Measurements from ENCODE around the gene CAVIN3. TPM values are rescaled to one million over a fixed set of nuclear protein-coding genes. Genes with fewer than 3 reads are reported as not detected.

The CAVIN3 gene
- total and polyA plus RNA-seq, 9 donors = 28.3 to 43.5 (median 36.6) TPM

GRCh38 chr11:6315811-6316425 lies 4.4 kb downstream of the CAVIN3 start:
- Histone ChIP-seq H3K36me3 (ENCODE audit: control insufficient read depth, insufficient read depth, low read length) (peaks cover 4% of the 10 kb centered on the region), H3K9me3 (replicated peaks; ENCODE audit: control insufficient read depth, low read depth, low read length) (no peaks in the 10 kb centered on the region), H3K4me3 (ENCODE audit: low read length) (no peak overlapping the region), H3K4me1 (ENCODE audit: control insufficient read depth, insufficient read depth, low read length) (peaks cover 26% of the 10 kb centered on the region), H3K27ac (ENCODE audit: low read length) (no peak overlapping the region), H3K27me3 (ENCODE audit: control insufficient read depth, insufficient read depth, low read length) (no peaks in the 10 kb centered on the region)
- DNase-seq = peak; percentile 72
- no CpG with 5 or more reads among the region's 10 CpGs for WGBS (ENCODE audit: insufficient coverage)

DNA sequence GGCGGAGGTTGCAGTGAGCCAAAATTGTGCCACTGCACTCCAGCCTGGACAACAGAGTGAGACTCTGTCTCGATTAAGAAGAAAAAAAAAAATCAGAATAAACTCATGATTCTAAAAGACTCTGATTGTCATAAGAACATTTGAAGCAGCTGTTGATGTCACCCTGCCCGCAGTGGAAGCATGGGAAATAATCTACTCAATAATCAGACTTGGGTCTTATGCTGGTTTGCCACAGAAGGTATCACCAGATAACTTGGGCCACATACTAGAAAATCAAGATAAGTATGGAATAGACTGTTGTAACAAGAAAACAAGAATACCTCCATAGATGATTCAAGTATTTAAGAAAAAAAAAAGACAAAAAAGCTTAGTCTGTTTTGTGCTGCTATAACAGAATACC lies 8.2 kb downstream of the CAVIN3 start:
- H3K27me3 ChIP-seq (ENCODE audit: control insufficient read depth, insufficient read depth, low read length) = no peaks in the 10 kb centered on the region
- no CpG with 5 or more reads among the region's 3 CpGs for WGBS (ENCODE audit: insufficient coverage)
- no peak overlapping the region for H3K27ac ChIP-seq (ENCODE audit: low read length)
- no peaks in the 10 kb centered on the region for H3K36me3 ChIP-seq (ENCODE audit: control insufficient read depth, insufficient read depth, low read length)
- no peak overlapping the region for H3K4me3 ChIP-seq (ENCODE audit: low read length)
- no peaks in the 10 kb centered on the region for H3K9me3 ChIP-seq (replicated peaks; ENCODE audit: control insufficient read depth, low read depth, low read length)
- H3K4me1 ChIP-seq (ENCODE audit: control insufficient read depth, insufficient read depth, low read length) = peaks cover 4% of the 10 kb centered on the region
- DNase-seq = no peak

DNA sequence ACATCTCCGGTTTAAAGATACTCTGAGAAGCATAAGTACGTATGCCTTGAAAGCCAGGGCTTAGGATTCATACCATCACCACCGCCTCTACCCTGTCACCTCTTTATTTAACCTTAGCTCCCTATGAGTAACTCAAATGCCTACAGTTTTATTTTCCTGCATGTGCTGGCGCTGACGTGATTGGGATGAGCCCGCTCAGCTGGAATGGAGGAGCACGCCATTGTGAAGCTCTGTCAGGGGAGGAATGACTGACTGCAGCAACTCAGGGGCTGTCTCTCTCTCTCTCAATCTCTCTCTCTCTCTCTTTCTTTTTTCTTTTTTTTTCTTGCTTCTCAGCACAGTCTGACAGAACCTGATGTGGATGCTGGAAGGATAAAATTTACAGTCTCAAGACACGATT lies 12.4 kb downstream of the CAVIN3 start:
- Histone ChIP-seq H3K9me3 (replicated peaks; ENCODE audit: control insufficient read depth, low read depth, low read length) (no peaks in the 10 kb centered on the region), H3K4me1 (ENCODE audit: control insufficient read depth, insufficient read depth, low read length) (no peaks in the 10 kb centered on the region), H3K36me3 (ENCODE audit: control insufficient read depth, insufficient read depth, low read length) (no peaks in the 10 kb centered on the region), H3K4me3 (ENCODE audit: low read length) (no peak overlapping the region), H3K27me3 (ENCODE audit: control insufficient read depth, insufficient read depth, low read length) (no peaks in the 10 kb centered on the region), H3K27ac (ENCODE audit: low read length) (no peak overlapping the region)
- no peak for DNase-seq
- 100% methylated on average over 1 of the region's 8 CpGs for whole genome bisulfite sequencing (ENCODE audit: insufficient coverage)

DNA sequence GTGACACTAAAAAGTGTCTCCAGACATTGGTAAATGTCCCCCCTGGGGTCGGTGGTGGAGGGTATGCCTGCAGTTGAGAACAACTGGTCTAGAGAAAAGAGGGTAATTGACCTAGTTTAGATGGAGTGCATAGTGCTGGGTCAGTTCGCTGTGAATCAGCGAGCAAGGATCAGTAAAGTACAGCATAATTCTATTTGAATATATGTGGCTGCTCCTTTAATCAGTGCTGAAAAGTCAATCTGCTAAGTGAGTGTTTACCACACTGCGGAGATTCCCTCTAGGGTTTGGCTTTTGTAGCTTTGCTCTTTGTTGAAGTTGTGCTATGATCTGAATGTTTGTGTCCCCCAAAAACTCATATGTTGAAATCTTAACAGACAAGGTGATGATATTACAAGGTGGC lies 15.0 kb downstream of the CAVIN3 start:
- 52% methylated on average over 3 of the region's 4 CpGs for WGBS (ENCODE audit: insufficient coverage)
- Histone ChIP-seq H3K9me3 (replicated peaks; ENCODE audit: control insufficient read depth, low read depth, low read length) (no peaks in the 10 kb centered on the region), H3K27me3 (ENCODE audit: control insufficient read depth, insufficient read depth, low read length) (no peaks in the 10 kb centered on the region), H3K4me3 (ENCODE audit: low read length) (no peak overlapping the region), H3K36me3 (ENCODE audit: control insufficient read depth, insufficient read depth, low read length) (no peaks in the 10 kb centered on the region), H3K4me1 (ENCODE audit: control insufficient read depth, insufficient read depth, low read length) (peaks cover 4% of the 10 kb centered on the region), H3K27ac (ENCODE audit: low read length) (no peak overlapping the region)
- DNase-seq = no peak

DNA sequence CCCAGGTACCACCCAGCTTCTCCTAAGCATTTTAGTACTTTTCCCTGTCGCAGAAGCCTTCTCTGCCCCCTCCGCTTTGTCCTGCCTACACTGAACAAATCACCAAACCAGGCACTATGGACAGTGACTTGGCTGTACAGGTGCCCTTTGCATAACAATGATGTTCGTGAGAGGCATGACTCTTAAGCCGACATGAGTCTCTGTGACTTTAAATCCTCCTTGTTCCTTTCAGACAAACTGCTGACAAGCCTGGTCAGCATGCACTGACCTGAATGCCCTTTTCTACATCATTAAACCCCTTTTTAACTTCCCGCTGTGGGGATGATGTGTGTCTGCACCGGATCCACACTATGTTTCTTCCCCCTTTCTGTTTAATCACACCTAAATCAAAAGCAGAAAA lies 16.6 kb downstream of the CAVIN3 start:
- no peaks in the 10 kb centered on the region for H3K27me3 ChIP-seq (ENCODE audit: control insufficient read depth, insufficient read depth, low read length)
- WGBS (ENCODE audit: insufficient coverage) = 52% methylated on average over 4 of the region's 6 CpGs
- no peak for DNase-seq
- no peaks in the 10 kb centered on the region for H3K9me3 ChIP-seq (replicated peaks; ENCODE audit: control insufficient read depth, low read depth, low read length)
- H3K4me3 ChIP-seq (ENCODE audit: low read length) = no peak overlapping the region
- no peak overlapping the region for H3K27ac ChIP-seq (ENCODE audit: low read length)
- H3K36me3 ChIP-seq (ENCODE audit: control insufficient read depth, insufficient read depth, low read length) = no peaks in the 10 kb centered on the region
- peaks cover 4% of the 10 kb centered on the region for H3K4me1 ChIP-seq (ENCODE audit: control insufficient read depth, insufficient read depth, low read length)

- no peaks in the 10 kb centered on the region for H3K9me3 ChIP-seq (replicated peaks; ENCODE audit: control insufficient read depth, low read depth, low read length)
- WGBS (ENCODE audit: insufficient coverage) = no CpG with 5 or more reads among the region's 2 CpGs
- DNase-seq = no peak
- H3K4me1 ChIP-seq (ENCODE audit: control insufficient read depth, insufficient read depth, low read length) = peaks cover 4% of the 10 kb centered on the region
- no peak overlapping the region for H3K27ac ChIP-seq (ENCODE audit: low read length)
- no peak overlapping the region for H3K4me3 ChIP-seq (ENCODE audit: low read length)
- no peaks in the 10 kb centered on the region for H3K36me3 ChIP-seq (ENCODE audit: control insufficient read depth, insufficient read depth, low read length)
- no peaks in the 10 kb centered on the region for H3K27me3 ChIP-seq (ENCODE audit: control insufficient read depth, insufficient read depth, low read length)
Observed at GRCh38 chr11:6301096-6301495, 19.2 kb downstream of the CAVIN3 start.

DNA sequence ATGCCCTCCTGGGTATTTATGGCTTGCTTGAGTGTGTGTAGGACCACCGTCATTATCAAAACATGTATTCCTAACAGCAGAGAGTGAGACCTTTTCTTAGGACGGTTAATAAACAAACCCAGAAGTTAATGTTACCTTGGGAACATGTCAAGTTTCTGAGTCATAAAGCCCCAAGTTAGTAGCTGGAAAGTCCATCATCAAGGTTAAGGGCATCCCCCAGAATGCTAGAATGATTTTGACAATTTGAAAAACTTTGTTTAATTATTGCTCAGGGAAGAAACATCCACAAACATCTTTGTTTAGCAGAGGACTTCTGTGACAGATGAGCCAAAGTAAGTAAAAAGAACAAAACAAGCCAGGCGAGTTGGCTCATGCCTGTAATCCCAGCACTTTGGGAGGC lies 20.0 kb downstream of the CAVIN3 start:
- H3K9me3 ChIP-seq (replicated peaks; ENCODE audit: control insufficient read depth, low read depth, low read length) = no peaks in the 10 kb centered on the region
- no peak for DNase-seq
- H3K27ac ChIP-seq (ENCODE audit: low read length) = no peak overlapping the region
- WGBS (ENCODE audit: insufficient coverage) = 63% methylated on average over 1 of the region's 3 CpGs
- peaks cover 4% of the 10 kb centered on the region for H3K4me1 ChIP-seq (ENCODE audit: control insufficient read depth, insufficient read depth, low read length)
- H3K4me3 ChIP-seq (ENCODE audit: low read length) = no peak overlapping the region
- no peaks in the 10 kb centered on the region for H3K36me3 ChIP-seq (ENCODE audit: control insufficient read depth, insufficient read depth, low read length)
- H3K27me3 ChIP-seq (ENCODE audit: control insufficient read depth, insufficient read depth, low read length) = no peaks in the 10 kb centered on the region

- peak; percentile 37 for DNase-seq
- no peaks in the 10 kb centered on the region for H3K36me3 ChIP-seq (ENCODE audit: control insufficient read depth, insufficient read depth, low read length)
- WGBS (ENCODE audit: insufficient coverage) = 13% methylated on average over 4 of the region's 4 CpGs
Observed at GRCh38 chr11:6298605-6299004, 21.7 kb downstream of the CAVIN3 start.

DNA sequence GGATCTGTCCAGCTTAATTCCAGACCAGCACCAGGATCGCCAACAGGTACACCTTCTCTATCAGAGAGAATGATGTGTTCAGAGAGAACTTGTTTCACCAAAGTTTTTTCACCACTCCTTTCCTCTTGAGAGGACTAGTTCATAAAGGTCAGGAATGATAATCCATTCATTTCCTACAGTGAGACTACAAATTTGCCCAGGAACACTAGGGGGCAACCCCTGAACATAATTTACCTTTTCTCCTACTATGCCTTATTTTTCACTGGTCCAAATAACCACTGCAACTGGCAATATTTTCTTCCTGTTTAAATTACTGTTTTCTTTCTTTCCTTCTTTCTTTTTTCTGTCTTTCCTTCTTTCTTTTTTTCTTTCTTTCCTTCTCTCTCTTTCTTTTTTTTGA lies 22.5 kb downstream of the CAVIN3 start:
- no peaks in the 10 kb centered on the region for H3K36me3 ChIP-seq (ENCODE audit: control insufficient read depth, insufficient read depth, low read length)
- H3K4me3 ChIP-seq (ENCODE audit: low read length) = no peak overlapping the region
- DNase-seq = peak; percentile 26
- H3K4me1 ChIP-seq (ENCODE audit: control insufficient read depth, insufficient read depth, low read length) = peaks cover 4% of the 10 kb centered on the region
- WGBS (ENCODE audit: insufficient coverage) = no CpG with 5 or more reads among the region's 1 CpG
- H3K27me3 ChIP-seq (ENCODE audit: control insufficient read depth, insufficient read depth, low read length) = no peaks in the 10 kb centered on the region
- H3K27ac ChIP-seq (ENCODE audit: low read length) = no peak overlapping the region
- no peaks in the 10 kb centered on the region for H3K9me3 ChIP-seq (replicated peaks; ENCODE audit: control insufficient read depth, low read depth, low read length)

More at GRCh38 chr11:6298605-6299004, 21.7 kb downstream of the CAVIN3 start:
- Histone ChIP-seq H3K9me3 (replicated peaks; ENCODE audit: control insufficient read depth, low read depth, low read length) (no peaks in the 10 kb centered on the region), H3K4me3 (ENCODE audit: low read length) (no peak overlapping the region), H3K27ac (ENCODE audit: low read length) (no peak overlapping the region), H3K27me3 (ENCODE audit: control insufficient read depth, insufficient read depth, low read length) (no peaks in the 10 kb centered on the region), H3K4me1 (ENCODE audit: control insufficient read depth, insufficient read depth, low read length) (peaks cover 4% of the 10 kb centered on the region)

- H3K9me3 ChIP-seq (replicated peaks; ENCODE audit: control insufficient read depth, low read depth, low read length) = no peaks in the 10 kb centered on the region
- WGBS (ENCODE audit: insufficient coverage) = 100% methylated on average over 1 of the region's 4 CpGs
- DNase-seq = no peak
- H3K4me3 ChIP-seq (ENCODE audit: low read length) = no peak overlapping the region
- H3K36me3 ChIP-seq (ENCODE audit: control insufficient read depth, insufficient read depth, low read length) = no peaks in the 10 kb centered on the region
- no peak overlapping the region for H3K27ac ChIP-seq (ENCODE audit: low read length)
- no peaks in the 10 kb centered on the region for H3K27me3 ChIP-seq (ENCODE audit: control insufficient read depth, insufficient read depth, low read length)
- H3K4me1 ChIP-seq (ENCODE audit: control insufficient read depth, insufficient read depth, low read length) = no peaks in the 10 kb centered on the region
Observed at GRCh38 chr11:6285019-6285418, 35.3 kb downstream of the CAVIN3 start.

DNA sequence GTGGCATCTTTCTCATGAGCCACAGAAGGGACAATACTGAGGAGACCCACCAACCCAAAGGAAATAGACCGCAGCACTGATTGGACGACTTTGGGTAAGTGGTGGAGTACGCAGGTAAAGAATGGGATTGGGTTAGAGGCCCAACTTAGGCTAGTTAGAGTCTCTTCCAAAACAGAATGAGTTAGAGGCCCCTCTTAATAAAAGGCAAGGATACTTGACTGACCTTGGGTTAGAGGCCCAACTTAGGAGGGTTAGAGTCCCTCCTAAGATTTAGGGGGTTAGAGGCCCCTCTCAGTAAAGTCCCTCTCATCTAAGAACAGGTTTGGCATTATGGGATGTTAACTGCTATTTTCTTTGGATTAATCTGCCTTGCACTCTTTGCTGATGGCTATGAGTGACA lies 36.1 kb downstream of the CAVIN3 start:
- Histone ChIP-seq H3K4me3 (ENCODE audit: low read length) (no peak overlapping the region), H3K4me1 (ENCODE audit: control insufficient read depth, insufficient read depth, low read length) (no peaks in the 10 kb centered on the region), H3K9me3 (replicated peaks; ENCODE audit: control insufficient read depth, low read depth, low read length) (no peaks in the 10 kb centered on the region), H3K27me3 (ENCODE audit: control insufficient read depth, insufficient read depth, low read length) (no peaks in the 10 kb centered on the region), H3K36me3 (ENCODE audit: control insufficient read depth, insufficient read depth, low read length) (no peaks in the 10 kb centered on the region), H3K27ac (ENCODE audit: low read length) (no peak overlapping the region)
- no peak for DNase-seq
- WGBS (ENCODE audit: insufficient coverage) = no CpG with 5 or more reads among the region's 3 CpGs
